DND-41 (cell line): Measurements from ENCODE around the gene DPPA4.

Experiments
- ATAC-seq: fragments of 200-7000 bp; cut with Tn5 transposase; 3 replicates; pipeline ENCODE4 v1.9.1; 2021; ENCODE audit warnings: low read depth; ENCODE audit not compliant: insufficient read depth
- DNase-seq: peaks from one replicate; pipeline ENCODE4 v3.0.0-alpha.2; 2020
- H2AFZ ChIP-seq: 2 replicates; pipeline ENCODE4 v1.6.0; 2012; ENCODE audit warnings: low read depth, low read length
- H3K27ac ChIP-seq: 2 replicates; pipeline ENCODE4 v1.5.1; 2012; ENCODE audit warnings: low read length, inconsistent platforms
- H3K27me3 ChIP-seq: fragments of 200-600 bp; sonication (generic); 2 replicates; pipeline ENCODE4 v1.6.0; 2012; ENCODE audit warnings: low read length, mild to moderate bottlenecking, inconsistent platforms; ENCODE audit not compliant: insufficient read depth, poor library complexity
- H3K36me3 ChIP-seq: 2 replicates; pipeline ENCODE4 v1.5.1; 2012; ENCODE audit warnings: low read length, inconsistent platforms; ENCODE audit not compliant: insufficient read depth
- H3K4me1 ChIP-seq: 2 replicates; pipeline ENCODE4 v1.5.1; 2012; ENCODE audit warnings: mild to moderate bottlenecking, low read length; ENCODE audit not compliant: insufficient read depth
- H3K4me2 ChIP-seq: 2 replicates; pipeline ENCODE4 v1.6.0; 2012; ENCODE audit warnings: mild to moderate bottlenecking, moderate library complexity, low read length, inconsistent platforms; ENCODE audit not compliant: insufficient read depth
- H3K4me3 ChIP-seq, 2 experiments: fragments of 200-600 bp in 1 of 2; shearing (Covaris generic) in 1 of 2; 2 replicates each; pipeline ENCODE4 v1.5.1; 2012 to 2016; ENCODE audit warnings: inconsistent platforms in 2 of 2, low read length in 2 of 2, mild to moderate bottlenecking in 2 of 2, low read depth in 1 of 2, moderate library complexity in 1 of 2
- H3K79me2 ChIP-seq: 2 replicates; pipeline ENCODE4 v1.6.0; 2012; ENCODE audit warnings: low read length, inconsistent platforms; ENCODE audit not compliant: insufficient read depth
- H3K9ac ChIP-seq: 2 replicates; pipeline ENCODE4 v1.6.0; 2012; ENCODE audit warnings: low read depth, mild to moderate bottlenecking, inconsistent platforms, low read length, moderate library complexity
- H3K9me3 ChIP-seq: 2 replicates; pipeline ENCODE4 v1.5.1; 2012; ENCODE audit warnings: low read length, moderate library complexity, mild to moderate bottlenecking, inconsistent platforms; ENCODE audit not compliant: insufficient read depth, severe bottlenecking
- H4K20me1 ChIP-seq: 2 replicates; pipeline ENCODE4 v1.6.0; 2012; ENCODE audit warnings: low read length; ENCODE audit not compliant: insufficient read depth
- EZH2 ChIP-seq: IDR thresholded peaks from 3 replicates; pipeline ENCODE4 v1.6.1; 2012; ENCODE audit warnings: borderline replicate concordance, low read depth, mild to moderate bottlenecking, moderate library complexity, low read length, inconsistent platforms; ENCODE audit not compliant: severe bottlenecking
- TF ChIP-seq, protein P1 (sequence below): IDR thresholded peaks from 2 replicates; pipeline ENCODE4 v1.5.1; 2012; ENCODE audit warnings: borderline replicate concordance, low read length, moderate library complexity, mild to moderate bottlenecking; ENCODE audit not compliant: poor library complexity, severe bottlenecking; ENCODE audit errors: extremely low read depth

The DPPA4 gene

DNA sequence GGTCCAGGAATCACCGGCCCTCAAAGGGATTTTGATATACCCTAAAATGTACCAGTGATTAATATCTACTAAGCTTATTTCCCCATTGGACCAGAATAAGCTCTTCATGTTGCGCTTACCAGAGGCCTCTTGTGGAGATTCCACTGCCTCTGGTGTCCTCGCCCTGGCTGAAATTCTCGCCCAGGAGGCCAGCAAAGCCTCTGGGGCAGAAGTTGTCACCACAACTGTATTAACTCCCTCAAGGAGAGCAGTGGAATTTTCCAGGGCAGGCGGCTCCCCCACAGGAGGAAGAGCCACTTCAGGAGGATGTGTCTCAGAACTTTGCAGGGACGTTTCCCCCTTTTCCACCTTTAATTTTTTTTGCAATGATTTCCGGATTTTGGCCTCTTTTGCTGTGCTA is 6.9 kb downstream of the DPPA4 start:
- Histone ChIP-seq H4K20me1 (no peaks in the 10 kb centered on the region), H2AFZ (no peak overlapping the region), H3K4me3 (no peak overlapping the region), H3K36me3 (no peaks in the 10 kb centered on the region), H3K4me2 (no peak overlapping the region), H3K9ac (no peak overlapping the region), H3K27me3 (no peaks in the 10 kb centered on the region), H3K79me2 (no peaks in the 10 kb centered on the region), H3K9me3 (no peaks in the 10 kb centered on the region), H3K27ac (no peak overlapping the region), H3K4me1 (no peaks in the 10 kb centered on the region)
- ATAC-seq, result no peak
- DNase-seq, result no peak
- TF ChIP-seq EZH2, result no peak
- TF ChIP-seq, protein P1, sequence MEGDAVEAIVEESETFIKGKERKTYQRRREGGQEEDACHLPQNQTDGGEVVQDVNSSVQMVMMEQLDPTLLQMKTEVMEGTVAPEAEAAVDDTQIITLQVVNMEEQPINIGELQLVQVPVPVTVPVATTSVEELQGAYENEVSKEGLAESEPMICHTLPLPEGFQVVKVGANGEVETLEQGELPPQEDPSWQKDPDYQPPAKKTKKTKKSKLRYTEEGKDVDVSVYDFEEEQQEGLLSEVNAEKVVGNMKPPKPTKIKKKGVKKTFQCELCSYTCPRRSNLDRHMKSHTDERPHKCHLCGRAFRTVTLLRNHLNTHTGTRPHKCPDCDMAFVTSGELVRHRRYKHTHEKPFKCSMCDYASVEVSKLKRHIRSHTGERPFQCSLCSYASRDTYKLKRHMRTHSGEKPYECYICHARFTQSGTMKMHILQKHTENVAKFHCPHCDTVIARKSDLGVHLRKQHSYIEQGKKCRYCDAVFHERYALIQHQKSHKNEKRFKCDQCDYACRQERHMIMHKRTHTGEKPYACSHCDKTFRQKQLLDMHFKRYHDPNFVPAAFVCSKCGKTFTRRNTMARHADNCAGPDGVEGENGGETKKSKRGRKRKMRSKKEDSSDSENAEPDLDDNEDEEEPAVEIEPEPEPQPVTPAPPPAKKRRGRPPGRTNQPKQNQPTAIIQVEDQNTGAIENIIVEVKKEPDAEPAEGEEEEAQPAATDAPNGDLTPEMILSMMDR, result no peak

DNA sequence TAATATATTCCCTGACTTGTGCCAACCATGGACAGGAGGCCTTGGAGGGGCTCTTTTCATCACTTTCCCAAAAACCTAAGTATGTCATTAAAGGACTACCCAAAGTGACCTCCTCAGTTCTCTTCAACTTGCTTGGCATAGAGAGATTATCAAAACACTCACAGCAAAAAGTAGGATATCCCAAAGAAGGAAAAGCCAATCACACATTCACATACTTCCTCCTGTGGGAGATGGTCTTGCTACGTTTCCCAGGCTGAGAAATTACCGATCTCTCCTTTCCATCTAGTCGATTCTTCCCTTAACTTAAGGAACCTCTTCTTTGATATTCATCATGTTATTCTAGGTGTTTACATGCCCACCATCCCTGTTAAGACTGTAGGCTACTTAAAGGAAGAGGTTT is 9.1 kb downstream of the DPPA4 start:
- no peaks in the 10 kb centered on the region for H3K79me2 ChIP-seq
- no peaks in the 10 kb centered on the region for H3K27me3 ChIP-seq
- no peak for DNase-seq
- H3K9me3 ChIP-seq, result no peaks in the 10 kb centered on the region
- H3K27ac ChIP-seq, result no peak overlapping the region
- H3K4me1 ChIP-seq, result no peaks in the 10 kb centered on the region
- H2AFZ ChIP-seq, result no peak overlapping the region
- no peak overlapping the region for H3K9ac ChIP-seq
- H3K4me3 ChIP-seq, result no peak overlapping the region
- no peak overlapping the region for H3K4me2 ChIP-seq
- no peak for ATAC-seq
- no peak for TF ChIP-seq EZH2
- TF ChIP-seq, protein P1, result no peak
- no peaks in the 10 kb centered on the region for H4K20me1 ChIP-seq
- H3K36me3 ChIP-seq, result no peaks in the 10 kb centered on the region

DNA sequence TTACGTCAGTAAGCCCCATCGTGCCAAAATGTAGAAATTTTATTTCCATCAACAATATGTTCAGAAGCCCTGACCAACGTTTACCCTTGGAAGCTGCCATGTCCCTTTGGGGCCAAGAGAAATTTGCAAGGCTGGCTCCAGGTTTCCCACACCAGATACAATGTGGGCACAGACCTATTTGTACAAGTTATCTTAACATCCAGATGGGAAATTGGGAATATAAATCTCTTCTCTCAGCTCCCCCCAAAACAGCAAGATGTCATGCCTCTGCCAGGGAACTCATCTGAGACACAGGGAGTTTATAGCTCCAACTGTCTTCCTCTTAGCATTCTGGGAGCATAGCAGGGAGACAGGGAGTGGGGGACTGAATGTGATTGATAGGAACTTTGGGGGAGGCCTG is 11.7 kb downstream of the DPPA4 start:
- Histone ChIP-seq H3K79me2 (no peaks in the 10 kb centered on the region), H3K4me1 (no peaks in the 10 kb centered on the region), H3K4me2 (no peak overlapping the region), H2AFZ (no peak overlapping the region), H3K4me3 (no peak overlapping the region), H3K36me3 (no peaks in the 10 kb centered on the region), H3K9me3 (no peaks in the 10 kb centered on the region), H3K27me3 (no peaks in the 10 kb centered on the region), H4K20me1 (no peaks in the 10 kb centered on the region), H3K27ac (no peak overlapping the region), H3K9ac (no peak overlapping the region)
- no peak for ATAC-seq
- no peak for DNase-seq
- TF ChIP-seq EZH2, result no peak
- TF ChIP-seq, protein P1, result no peak

DNA sequence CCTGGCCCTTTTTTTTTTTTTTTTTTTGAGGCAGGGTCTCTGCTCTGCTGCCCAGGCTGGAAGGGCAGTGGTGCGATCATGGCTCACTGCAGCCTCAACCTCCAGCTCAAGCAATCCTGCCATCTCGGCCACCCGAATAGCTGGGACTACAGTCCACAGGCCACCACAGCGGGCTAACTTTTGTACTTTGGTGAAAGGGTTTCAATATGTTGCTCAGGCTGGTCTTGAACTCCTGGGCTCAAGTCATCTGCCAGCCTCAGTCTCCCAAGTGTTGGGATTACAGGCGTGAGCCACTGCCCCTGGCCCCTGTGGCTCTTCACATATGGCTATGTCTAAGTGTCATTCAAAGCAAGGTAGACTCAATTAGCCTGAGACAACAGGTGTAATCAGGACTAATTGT is 12.2 kb downstream of the DPPA4 start:
- ATAC-seq, result no peak
- TF ChIP-seq EZH2, result no peak
- TF ChIP-seq, protein P1, result no peak
- H3K9me3 ChIP-seq, result no peaks in the 10 kb centered on the region
- no peaks in the 10 kb centered on the region for H3K4me1 ChIP-seq
- H2AFZ ChIP-seq, result no peak overlapping the region
- H3K4me3 ChIP-seq, result no peak overlapping the region
- no peak overlapping the region for H3K27ac ChIP-seq
- H4K20me1 ChIP-seq, result no peaks in the 10 kb centered on the region
- H3K4me2 ChIP-seq, result no peak overlapping the region
- no peaks in the 10 kb centered on the region for H3K27me3 ChIP-seq
- no peaks in the 10 kb centered on the region for H3K36me3 ChIP-seq
- no peaks in the 10 kb centered on the region for H3K79me2 ChIP-seq
- DNase-seq, result no peak
- no peak overlapping the region for H3K9ac ChIP-seq
